Endothelial cell of umbilical vein (primary cell): Measurements from ENCODE around the gene ALKBH5. TPM values are rescaled to one million over a fixed set of nuclear protein-coding genes. Genes with fewer than 3 reads are reported as not detected.

Source experiments
- BruUV-seq: library from RNA; stranded (reverse); fragments of 400-500 nt; replicated peaks from 2 replicates; lab custom pipeline; 2021; lab: Mats Ljungman, UMichigan
- CTCF ChIA-PET: fragments of 300-600, 350-600 bp; sonication (Branson Sonifier 250); formaldehyde crosslinking; loops from one replicate; lab custom pipeline; 2021; ENCODE audit warnings: antibody characterized with exemption, inconsistent platforms; lab: Charles Lee
- POLR2A ChIA-PET: fragments of 300-600, 350-600 bp; sonication (Branson Sonifier 250); formaldehyde crosslinking; loops from one replicate; lab custom pipeline; 2021; ENCODE audit warnings: antibody characterized with exemption, inconsistent platforms; lab: Charles Lee
- DNase-seq: peaks from one replicate; pipeline ENCODE4 v3.0.0-alpha.2; 2011; ENCODE audit warnings: low read depth, low spot score
- FAIRE-seq: peaks from 2 replicates; lab custom pipeline; 2011; peaks lifted over from hg19 to GRCh38; lab: Jason Lieb, UNC
- H2AFZ ChIP-seq: 2 replicates; pipeline ENCODE4 v1.6.0; 2012; ENCODE audit warnings: low read depth, low read length, control low read depth, inconsistent platforms
- H3K27ac ChIP-seq: 2 replicates; pipeline ENCODE4 v1.5.1; 2011; ENCODE audit warnings: low read depth, mild to moderate bottlenecking, control low read depth, low read length, moderate library complexity; ENCODE audit not compliant: insufficient read depth
- H3K27me3 ChIP-seq, 2 experiments: 2 replicates each; pipeline versions ENCODE4 v1.6.0 to v1.6.1; 2011; ENCODE audit warnings: low read length in 2 of 2, mixed read lengths in 1 of 2; ENCODE audit not compliant: control insufficient read depth in 2 of 2, insufficient read depth in 2 of 2
- H3K36me3 ChIP-seq, 2 experiments: 2 replicates in 1 of 2; 3 replicates in 1 of 2; pipeline ENCODE4 v1.5.1; 2011; ENCODE audit warnings: low read length in 2 of 2, mild to moderate bottlenecking in 1 of 2, moderate library complexity in 1 of 2; ENCODE audit not compliant: control insufficient read depth in 2 of 2, insufficient read depth in 2 of 2; ENCODE audit errors: extremely low read depth in 1 of 2
- H3K4me1 ChIP-seq: 3 replicates; pipeline ENCODE4 v1.5.1; 2011; ENCODE audit warnings: mild to moderate bottlenecking, low read length; ENCODE audit not compliant: control insufficient read depth, insufficient read depth; ENCODE audit errors: extremely low read depth
- H3K4me2 ChIP-seq: 2 replicates; pipeline ENCODE4 v1.6.1; 2011; ENCODE audit warnings: low read length, control low read depth, mixed read lengths; ENCODE audit not compliant: insufficient read depth
- H3K4me3 ChIP-seq, 3 experiments: fragments of 200-600 bp in 1 of 3; sonication (generic), shearing (Covaris generic) in 1 of 3; replicated peaks in 1 of 3; 2 replicates each; pipeline ENCODE4 v1.5.1; 2011 to 2016; ENCODE audit warnings: control low read depth in 3 of 3, low read length in 3 of 3, mild to moderate bottlenecking in 2 of 3, inconsistent platforms in 1 of 3, low read depth in 1 of 3, moderate library complexity in 1 of 3; ENCODE audit not compliant: insufficient read depth in 1 of 3
- H3K79me2 ChIP-seq: 2 replicates; pipeline ENCODE4 v1.6.0; 2012; ENCODE audit warnings: low read length, inconsistent platforms; ENCODE audit not compliant: control insufficient read depth, insufficient read depth
- H3K9ac ChIP-seq: replicated peaks from 2 replicates; pipeline ENCODE3; 2011; ENCODE audit warnings: low read length, control low read depth; ENCODE audit not compliant: insufficient read depth; ENCODE audit errors: extremely low read depth
- H3K9me1 ChIP-seq: replicated peaks from 3 replicates; pipeline ENCODE4 v1.6.0; 2011; ENCODE audit warnings: mild to moderate bottlenecking, low read length; ENCODE audit not compliant: control insufficient read depth, insufficient read depth; ENCODE audit errors: extremely low read depth
- H3K9me3 ChIP-seq: replicated peaks from 2 replicates; pipeline ENCODE4 v1.5.1; 2012; ENCODE audit warnings: low read length, inconsistent platforms; ENCODE audit not compliant: control insufficient read depth, insufficient read depth
- H4K20me1 ChIP-seq: replicated peaks from 2 replicates; pipeline ENCODE3; 2011; ENCODE audit warnings: mild to moderate bottlenecking, low read length; ENCODE audit not compliant: control insufficient read depth, insufficient read depth; ENCODE audit errors: extremely low read depth
- CTCF ChIP-seq, 2 donors: IDR thresholded peaks; 1 replicate in 1 of 2; 2 replicates in 1 of 2; pipeline ENCODE4 v1.5.1; 2011; ENCODE audit warnings: low read length in 2 of 2, mild to moderate bottlenecking in 2 of 2, moderate library complexity in 2 of 2, control low read depth in 1 of 2, inconsistent platforms in 1 of 2, low read depth in 1 of 2; ENCODE audit not compliant: insufficient read depth in 1 of 2; ENCODE audit errors: extremely low read depth in 1 of 2
- EZH2 ChIP-seq: IDR thresholded peaks from 2 replicates; pipeline ENCODE4 v1.6.1; 2012; ENCODE audit warnings: borderline replicate concordance, low read depth, mild to moderate bottlenecking, moderate library complexity, low read length, inconsistent platforms; ENCODE audit not compliant: severe bottlenecking
- GATA2 ChIP-seq: IDR thresholded peaks from 2 replicates; pipeline ENCODE4 v1.7.0; 2011; ENCODE audit warnings: low read depth, mild to moderate bottlenecking, moderate library complexity, mixed read lengths, low read length; ENCODE audit not compliant: insufficient read length, insufficient read depth
- JUN ChIP-seq: IDR thresholded peaks from 2 replicates; pipeline ENCODE4 v1.6.1; 2011; ENCODE audit warnings: borderline replicate concordance, low read depth; ENCODE audit not compliant: insufficient read length, insufficient read depth
- MYC ChIP-seq: IDR thresholded peaks from one replicate; pipeline ENCODE4 v1.6.1; 2011; ENCODE audit warnings: mild to moderate bottlenecking, low read depth, low read length
- POLR2AphosphoS5 ChIP-seq: IDR thresholded peaks from 2 replicates; pipeline ENCODE4 v1.6.1; 2012; ENCODE audit warnings: low read depth, mild to moderate bottlenecking, control low read depth, low read length, moderate library complexity; ENCODE audit not compliant: insufficient read depth
- dilution Hi-C: fragments of 300-500 bp; cut with MboI; formaldehyde crosslinking; loops from one replicate; pipeline ENCODE4 v1.15.0; 2019; ENCODE audit warnings: low sequenced_read_pairs; ENCODE audit not compliant: extremely low pct_ligation_motif_present
- intact Hi-C: fragments of 100-400 bp; cut with micrococcal nuclease; formaldehyde crosslinking; loops from one replicate; pipeline ENCODE4 v1.10.0; 2022
- polyA plus RNA-seq, 4 experiments: library from polyadenylated mRNA; depleted of rRNA in 3 of 4; stranded (reverse) in 3 of 4; unstranded in 1 of 4; fragments of >200 nt; gene quantifications; 2 replicates each; pipeline versions ENCODE4 v1.2.1 to v1.2.3, GENCODE V29; 2011 to 2012; ENCODE audit warnings: missing spikeins in 1 of 4
- total RNA-seq: library from RNA; stranded (reverse); gene quantifications from 2 replicates; pipeline ENCODE4 v1.2.3, GENCODE V29; 2021

ALKBH5 gene
- total and polyA plus RNA-seq, 2 donors (not counting 3 experiments of a cell fraction or from before 2014, with no cell fraction given), result 55.3 to 71.0 TPM

- H3K4me3 ChIP-seq, result no peak overlapping the region
- no peak overlapping the region for H3K4me2 ChIP-seq
- no peaks in the 10 kb centered on the region for H3K9me1 ChIP-seq
- no peak overlapping the region for H3K9ac ChIP-seq
- DNase-seq (no peak), FAIRE-seq (no peak)
- H2AFZ ChIP-seq, result no peak overlapping the region
- intact Hi-C loops (loop anchor here (5.0 kb wide), 1 partner anchor 57 kb away; no protein-coding TSS in a partner anchor), dilution Hi-C loops (no loop called here)
- POLR2A ChIA-PET, result no interaction called here
- H3K27me3 ChIP-seq, result no peaks in the 10 kb centered on the region
- TF ChIP-seq JUN, result no peak
- no peak for TF ChIP-seq EZH2
- TF ChIP-seq MYC, result no peak
- TF ChIP-seq POLR2AphosphoS5, result no peak
- CTCF ChIA-PET, result no interaction called here
- peaks cover 16 to 44% of the 10 kb centered on the region in 2 experiments for H3K36me3 ChIP-seq
- peaks cover 23% of the 10 kb centered on the region for H3K4me1 ChIP-seq
- H4K20me1 ChIP-seq, result no peaks in the 10 kb centered on the region
- no peaks in the 10 kb centered on the region for H3K9me3 ChIP-seq
- no peak overlapping the region for H3K27ac ChIP-seq
- no peaks in the 10 kb centered on the region for H3K79me2 ChIP-seq
- TSS peak; percentile 72 for BruUV-seq
Measured at GRCh38 chr17:18245038-18245776, 61.6 kb downstream of the ALKBH5 start.

GRCh38 chr17:18246109-18246725 lies 62.6 kb downstream of the ALKBH5 start:
- Histone ChIP-seq H3K36me3 (peaks cover 16 to 49% of the 10 kb centered on the region in 2 experiments), H3K4me1 (peaks cover 23% of the 10 kb centered on the region), H4K20me1 (no peaks in the 10 kb centered on the region), H2AFZ (no peak overlapping the region), H3K9me3 (no peaks in the 10 kb centered on the region), H3K4me2 (no peak overlapping the region), H3K79me2 (no peaks in the 10 kb centered on the region), H3K9ac (no peak overlapping the region), H3K4me3 (no peak overlapping the region), H3K27me3 (no peaks in the 10 kb centered on the region), H3K9me1 (no peaks in the 10 kb centered on the region), H3K27ac (no peak overlapping the region)
- FAIRE-seq (no peak), DNase-seq (no peak)
- dilution Hi-C loops (no loop called here), intact Hi-C loops (loop anchor here (5.0 kb wide), 1 partner anchor 56 kb away; no protein-coding TSS in a partner anchor)
- POLR2A ChIA-PET, result no interaction called here
- TF ChIP-seq EZH2 (no peak), GATA2 (no peak), JUN (no peak), CTCF (IDR thresholded peaks at IDR 0.05; ENCODE audit: extremely low read depth in 1 of 2, insufficient read depth in 1 of 2, low read depth in 1 of 2, low read length in 2 of 2) (no peak), MYC (no peak)
- no TSS peak for BruUV-seq
- CTCF ChIA-PET, result no interaction called here
